HCT116 (cell line): Measurements from ENCODE around the gene ASF1A. TPM values are rescaled to one million over a fixed set of nuclear protein-coding genes. Genes with fewer than 3 reads are reported as not detected.

Experiments
- ATAC-seq: fragments of 200-7000 bp; cut with Tn5 transposase; 2 replicates; pipeline ENCODE4 v1.9.1; 2020; ENCODE audit warnings: mild to moderate bottlenecking, moderate library complexity
- BruUV-seq: library from RNA; stranded (reverse); fragments of 400-500 nt; replicated peaks from 2 replicates; lab custom pipeline; 2021; lab: Mats Ljungman, UMichigan
- CTCF ChIA-PET: fragments of 300-600 bp; sonication (Branson Sonifier 250); formaldehyde crosslinking; loops from one replicate; lab custom pipeline; 2021; ENCODE audit warnings: antibody characterized with exemption; lab: Charles Lee
- POLR2A ChIA-PET: fragments of 300-600, 350-600 bp; sonication (Branson Sonifier 250); formaldehyde crosslinking; loops from one replicate; lab custom pipeline; 2021; ENCODE audit warnings: antibody characterized with exemption; lab: Charles Lee
- RAD21 ChIA-PET, 2 experiments: fragments of 300-600 bp; sonication (Branson Sonifier 250); formaldehyde crosslinking; loops; one replicate each; lab custom pipeline; 2023; ENCODE audit warnings: low total read pairs in 2 of 2; ENCODE audit not compliant: uncharacterized antibody in 2 of 2, unreplicated experiment in 2 of 2, low non-redundant PET in 1 of 2; lab: Charles Lee
- DNase-seq: peaks from one replicate; pipeline ENCODE4 v3.0.0-alpha.2; 2010; ENCODE audit warnings: low read depth, low spot score
- H2AFZ ChIP-seq: fragments of 200-600 bp; shearing (Covaris generic), sonication (generic); 2 replicates; pipeline ENCODE4 v1.6.1; 2017; ENCODE audit warnings: low read depth, mixed run types, mixed read lengths, antibody characterized with exemption, low read length; ENCODE audit not compliant: poor library complexity, severe bottlenecking
- H3K27ac ChIP-seq: 2 replicates; pipeline ENCODE4 v1.5.1; 2012; ENCODE audit warnings: low read depth, low read length
- H3K27me3 ChIP-seq: fragments of 200-600 bp; sonication (generic); 2 replicates; pipeline ENCODE4 v1.6.1; 2016; ENCODE audit warnings: mixed run types, low read length, mixed read lengths; ENCODE audit not compliant: insufficient read depth
- H3K36me3 ChIP-seq, 2 experiments: fragments of 200-500 bp in 1 of 2; fragments of 200-600 bp in 1 of 2; sonication (Bioruptor generic) in 1 of 2; sonication (generic) in 1 of 2; 2 replicates each; pipeline versions ENCODE4 v1.5.1 to v1.6.1; 2014 to 2016; ENCODE audit warnings: low read length in 2 of 2, inconsistent platforms in 1 of 2, mixed read lengths in 1 of 2, mixed run types in 1 of 2; ENCODE audit not compliant: insufficient read depth in 2 of 2, control insufficient read depth in 1 of 2
- H3K4me1 ChIP-seq, 2 experiments: fragments of 200-600 bp in 1 of 2; sonication (generic) in 1 of 2; 2 replicates each; pipeline versions ENCODE4 v1.5.1 to v1.6.1; 2012 to 2017; ENCODE audit warnings: low read length in 2 of 2, inconsistent platforms in 1 of 2, mild to moderate bottlenecking in 1 of 2, mixed read lengths in 1 of 2, mixed run types in 1 of 2, moderate library complexity in 1 of 2; ENCODE audit not compliant: insufficient read depth in 2 of 2, control insufficient read depth in 1 of 2
- H3K4me2 ChIP-seq: fragments of 200-600 bp; sonication (generic); 2 replicates; pipeline ENCODE4 v1.6.1; 2017; ENCODE audit warnings: mixed run types, low read length, mixed read lengths
- H3K4me3 ChIP-seq, 2 experiments: fragments of 200-600 bp in 1 of 2; sonication (generic) in 1 of 2; replicated peaks in 1 of 2; 2 replicates each; pipeline ENCODE4 v1.5.1; 2011 to 2016; ENCODE audit warnings: low read length in 2 of 2, control low read depth in 1 of 2, low read depth in 1 of 2, mild to moderate bottlenecking in 1 of 2, mixed read lengths in 1 of 2, mixed run types in 1 of 2
- H3K79me2 ChIP-seq: fragments of 200-600 bp; sonication (generic); 2 replicates; pipeline ENCODE4 v1.6.1; 2017; ENCODE audit warnings: mild to moderate bottlenecking, mixed run types, low read length, moderate library complexity, mixed read lengths; ENCODE audit not compliant: insufficient read depth
- H3K9ac ChIP-seq: fragments of 200-600 bp; sonication (generic); 2 replicates; pipeline ENCODE4 v1.6.1; 2016; ENCODE audit warnings: low read length, mixed read lengths
- H3K9me2 ChIP-seq: fragments of 200-600 bp; sonication (generic), shearing (Covaris generic); 2 replicates; pipeline ENCODE4 v1.6.1; 2017; ENCODE audit warnings: mixed run types, mild to moderate bottlenecking, moderate library complexity; ENCODE audit not compliant: insufficient read depth
- H3K9me3 ChIP-seq, 2 experiments: fragments of 200-500 bp in 1 of 2; fragments of 200-600 bp in 1 of 2; sonication (Bioruptor generic) in 1 of 2; sonication (generic) in 1 of 2; 2 replicates each; pipeline ENCODE4 v1.6.1; 2014 to 2017; ENCODE audit warnings: low read length in 2 of 2, mixed read lengths in 2 of 2, inconsistent platforms in 1 of 2, low read depth in 1 of 2, mild to moderate bottlenecking in 1 of 2, mixed run types in 1 of 2, moderate library complexity in 1 of 2; ENCODE audit not compliant: control insufficient read depth in 1 of 2, insufficient read depth in 1 of 2
- H4K20me1 ChIP-seq: fragments of 200-600 bp; sonication (generic), shearing (Covaris generic); 2 replicates; pipeline ENCODE4 v1.6.1; 2017; ENCODE audit warnings: mixed run types, mild to moderate bottlenecking, moderate library complexity; ENCODE audit not compliant: insufficient read depth
- CBX3 ChIP-seq: IDR thresholded peaks from 2 replicates; pipeline ENCODE4 v1.6.1; 2012; ENCODE audit warnings: low read depth
- CEBPB ChIP-seq: IDR thresholded peaks from 2 replicates; pipeline ENCODE4 v1.6.1; 2012; ENCODE audit warnings: low read depth
- CTCF ChIP-seq, 3 experiments: fragments of 200-600 bp in 1 of 3; sonication (generic) in 1 of 3; IDR thresholded peaks in 2 of 3; conservative IDR thresholded peaks in 1 of 3; 2 replicates each; pipeline ENCODE4 v1.5.1; 2012 to 2017; ENCODE audit warnings: low read depth in 2 of 3, low read length in 2 of 3, antibody characterized with exemption in 1 of 3, borderline replicate concordance in 1 of 3, control low read depth in 1 of 3, mild to moderate bottlenecking in 1 of 3, mixed read lengths in 1 of 3, mixed run types in 1 of 3, moderate library complexity in 1 of 3; ENCODE audit not compliant: insufficient read depth in 1 of 3
- ELF1 ChIP-seq: IDR thresholded peaks from 2 replicates; pipeline ENCODE4 v1.6.1; 2012; ENCODE audit warnings: low read depth, borderline replicate concordance
- EZH2 ChIP-seq: fragments of 200-600 bp; sonication (generic); IDR thresholded peaks from 2 replicates; pipeline ENCODE4 v1.6.1; 2017; ENCODE audit warnings: antibody characterized with exemption, mixed run types
- JUND ChIP-seq: IDR thresholded peaks from 2 replicates; pipeline ENCODE4 v1.6.1; 2012
- POLR2A ChIP-seq: IDR thresholded peaks from 2 replicates; pipeline ENCODE4 v1.7.0; 2011; ENCODE audit warnings: borderline replicate concordance; ENCODE audit not compliant: insufficient read depth, insufficient read length; ENCODE audit errors: extremely low read depth
- POLR2AphosphoS5 ChIP-seq: IDR thresholded peaks from 2 replicates; pipeline ENCODE4 v1.6.1; 2011; ENCODE audit warnings: mild to moderate bottlenecking, low read depth, low read length, moderate library complexity
- RAD21 ChIP-seq: IDR thresholded peaks from 2 replicates; pipeline ENCODE4 v1.6.1; 2012; ENCODE audit warnings: low read depth, mild to moderate bottlenecking
- SIN3A ChIP-seq: IDR thresholded peaks from 2 replicates; pipeline ENCODE4 v1.6.1; 2012; ENCODE audit warnings: low read depth
- SRF ChIP-seq: IDR thresholded peaks from 2 replicates; pipeline ENCODE4 v1.6.1; 2012; ENCODE audit warnings: low read depth
- TCF7L2 ChIP-seq: IDR thresholded peaks from 2 replicates; pipeline ENCODE4 v1.7.0; 2011; ENCODE audit warnings: borderline replicate concordance, inconsistent platforms; ENCODE audit not compliant: insufficient read depth, insufficient read length; ENCODE audit errors: extremely low read depth
- YY1 ChIP-seq: IDR thresholded peaks from 2 replicates; pipeline ENCODE4 v1.6.1; 2011; ENCODE audit warnings: low read length, low read depth, moderate library complexity, mild to moderate bottlenecking; ENCODE audit not compliant: insufficient replicate concordance; ENCODE audit errors: extremely low read depth
- ZBTB33 ChIP-seq: IDR thresholded peaks from 2 replicates; pipeline ENCODE4 v1.6.1; 2011; ENCODE audit warnings: mild to moderate bottlenecking, low read length, moderate library complexity; ENCODE audit not compliant: insufficient replicate concordance; ENCODE audit errors: extremely low read depth
- ZNF274 ChIP-seq: fragments of 200-500 bp; sonication (Bioruptor generic); IDR thresholded peaks from 2 replicates; pipeline ENCODE4 v1.6.1; 2014; ENCODE audit warnings: mild to moderate bottlenecking, low read depth, low read length, inconsistent platforms
- intact Hi-C: fragments of 100-400 bp; cut with micrococcal nuclease; formaldehyde crosslinking; loops from 2 replicates; pipeline ENCODE4 v1.10.0; 2022
- total RNA-seq: library from RNA; stranded (reverse); gene quantifications from one replicate; pipeline ENCODE4 v1.2.1, GENCODE V29; 2021; ENCODE audit not compliant: unreplicated experiment

The ASF1A gene
- total RNA-seq, 1 experiment from 2014 or later = 23.3 TPM

- ChIA-PET RAD21 (no interaction called here), CTCF (interaction anchor here (1.0 kb wide), 1 partner anchor 9 kb away, joined by 3 read pairs; no protein-coding TSS in a partner anchor), POLR2A (no interaction called here)
- intact Hi-C loops = no loop called here
- no peaks in the 10 kb centered on the region for H3K4me1 ChIP-seq
- H3K36me3 ChIP-seq = peaks cover 27 to 39% of the 10 kb centered on the region in 2 experiments
- H2AFZ ChIP-seq = no peak overlapping the region
- no peak overlapping the region for H3K4me3 ChIP-seq
- no peak overlapping the region for H3K27ac ChIP-seq
- H3K27me3 ChIP-seq = no peaks in the 10 kb centered on the region
- H3K9ac ChIP-seq = no peak overlapping the region
- H3K4me2 ChIP-seq = no peak overlapping the region
- no peaks in the 10 kb centered on the region for H3K79me2 ChIP-seq
- H3K9me2 ChIP-seq = no peaks in the 10 kb centered on the region
- ATAC-seq (no peak), DNase-seq (no peak)
- no TSS peak for BruUV-seq
- H3K9me3 ChIP-seq = no peaks in the 10 kb centered on the region
- no peak for TF ChIP-seq TCF7L2
- TF ChIP-seq JUND = no peak
- TF ChIP-seq POLR2AphosphoS5 = no peak
- TF ChIP-seq CEBPB = no peak
- no peak for TF ChIP-seq SRF
- TF ChIP-seq EZH2 = no peak
- TF ChIP-seq RAD21 = no peak
- no peak for TF ChIP-seq ELF1
- no peak for TF ChIP-seq YY1
- no peak for TF ChIP-seq SIN3A
- no peak for TF ChIP-seq CTCF (IDR thresholded peaks at IDR 0.05 in 2 of 3, conservative IDR thresholded peaks at IDR 0.05 in 1 of 3; ENCODE audit: borderline replicate concordance in 1 of 3, insufficient read depth in 1 of 3, low read depth in 2 of 3, low read length in 2 of 3)
- no peak for TF ChIP-seq POLR2A
- TF ChIP-seq ZNF274 = no peak
- no peak for TF ChIP-seq CBX3
- TF ChIP-seq ZBTB33 = no peak
- no peaks in the 10 kb centered on the region for H4K20me1 ChIP-seq
Observed at GRCh38 chr6:118913161-118913560, 19.2 kb downstream of the ASF1A start.
